CD4-positive, alpha-beta T cell treated with Interleukin-21 for 1 hour (primary cell): ENCODE data around the gene EPS15.

ENCODE experiments used
- DNase-seq: peaks from one replicate; pipeline ENCODE4 v3.0.0-alpha.2; 2020

The EPS15 gene

GRCh38 chr1:51369171-51369570 lies 149.9 kb downstream of the EPS15 start:
- no peak for DNase-seq

GRCh38 chr1:51365774-51366173 lies 153.3 kb downstream of the EPS15 start:
- no peak for DNase-seq

- no peak for DNase-seq
Observed at GRCh38 chr1:51359879-51360278, 159.2 kb downstream of the EPS15 start.

GRCh38 chr1:51355382-51355781 lies 163.7 kb downstream of the EPS15 start:
- DNase-seq, result no peak

- DNase-seq, result no peak
Observed at GRCh38 chr1:51354416-51354815, 164.7 kb downstream of the EPS15 start.

GRCh38 chr1:51351907-51352306 lies 167.2 kb downstream of the EPS15 start:
- no peak for DNase-seq

GRCh38 chr1:51349862-51350261 lies 169.2 kb downstream of the EPS15 start:
- DNase-seq, result no peak

GRCh38 chr1:51348147-51348527 lies 170.9 kb downstream of the EPS15 start:
- DNase-seq, result no peak

- no peak for DNase-seq
Observed at GRCh38 chr1:51347398-51348146, 171.5 kb downstream of the EPS15 start.

- no peak for DNase-seq
Observed at GRCh38 chr1:51346086-51346942, 172.8 kb downstream of the EPS15 start.

- no peak for DNase-seq
Observed at GRCh38 chr1:51345300-51345687, 173.8 kb downstream of the EPS15 start.

GRCh38 chr1:51344602-51345299 lies 174.3 kb downstream of the EPS15 start:
- DNase-seq, result no peak

GRCh38 chr1:51344276-51344601 lies 174.8 kb downstream of the EPS15 start:
- no peak for DNase-seq

GRCh38 chr1:51343624-51344023 lies 175.4 kb downstream of the EPS15 start:
- DNase-seq, result no peak

GRCh38 chr1:51342591-51343206 lies 176.4 kb downstream of the EPS15 start:
- DNase-seq, result no peak

GRCh38 chr1:51341876-51342496 lies 177.1 kb downstream of the EPS15 start:
- DNase-seq, result peak; percentile 4

GRCh38 chr1:51340380-51340779 lies 178.7 kb downstream of the EPS15 start:
- DNase-seq, result no peak

- DNase-seq, result no peak
Observed at GRCh38 chr1:51336711-51337110, 182.4 kb downstream of the EPS15 start.

GRCh38 chr1:51336004-51336403 lies 183.1 kb downstream of the EPS15 start:
- no peak for DNase-seq

- DNase-seq, result no peak
Observed at GRCh38 chr1:51331206-51332100, 187.6 kb downstream of the EPS15 start.

GRCh38 chr1:51330331-51331201 lies 188.5 kb downstream of the EPS15 start, which contains the start of gene TTC39A:
Gene TTC39A, minus strand, starts transcription at chr1:51330562. Its CDS starts 85 bp downstream, at chr1:51330477.
- DNase-seq, result no peak
